ENCODE results near the gene KLHL6.

KLHL6 gene

DNA sequence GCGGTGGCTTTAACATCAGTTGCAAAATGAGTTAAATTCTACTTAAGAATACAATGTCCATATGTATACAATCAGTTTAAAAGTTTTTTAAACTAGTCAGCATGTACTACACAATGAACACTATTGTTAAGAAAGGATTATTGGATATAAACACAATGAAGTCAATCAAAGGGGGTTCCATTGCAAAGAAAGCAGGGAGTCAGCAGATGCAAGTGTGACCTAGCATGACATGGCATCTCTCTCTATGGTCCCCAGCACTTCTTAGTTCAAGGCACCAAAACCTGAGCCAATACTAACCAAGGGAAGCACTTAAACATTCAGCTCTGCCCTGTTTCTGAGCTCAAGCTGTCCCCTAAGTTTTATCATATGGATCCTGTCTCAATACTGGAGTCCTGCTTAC is 17.0 kb downstream of the KLHL6 start:
- H3K36me3 ChIP-seq, result no peaks in the 10 kb centered on the region
- no peaks in the 10 kb centered on the region for H3K9me3 ChIP-seq
- H3K27me3 ChIP-seq, result no peaks in the 10 kb centered on the region
- TF ChIP-seq, protein P1, sequence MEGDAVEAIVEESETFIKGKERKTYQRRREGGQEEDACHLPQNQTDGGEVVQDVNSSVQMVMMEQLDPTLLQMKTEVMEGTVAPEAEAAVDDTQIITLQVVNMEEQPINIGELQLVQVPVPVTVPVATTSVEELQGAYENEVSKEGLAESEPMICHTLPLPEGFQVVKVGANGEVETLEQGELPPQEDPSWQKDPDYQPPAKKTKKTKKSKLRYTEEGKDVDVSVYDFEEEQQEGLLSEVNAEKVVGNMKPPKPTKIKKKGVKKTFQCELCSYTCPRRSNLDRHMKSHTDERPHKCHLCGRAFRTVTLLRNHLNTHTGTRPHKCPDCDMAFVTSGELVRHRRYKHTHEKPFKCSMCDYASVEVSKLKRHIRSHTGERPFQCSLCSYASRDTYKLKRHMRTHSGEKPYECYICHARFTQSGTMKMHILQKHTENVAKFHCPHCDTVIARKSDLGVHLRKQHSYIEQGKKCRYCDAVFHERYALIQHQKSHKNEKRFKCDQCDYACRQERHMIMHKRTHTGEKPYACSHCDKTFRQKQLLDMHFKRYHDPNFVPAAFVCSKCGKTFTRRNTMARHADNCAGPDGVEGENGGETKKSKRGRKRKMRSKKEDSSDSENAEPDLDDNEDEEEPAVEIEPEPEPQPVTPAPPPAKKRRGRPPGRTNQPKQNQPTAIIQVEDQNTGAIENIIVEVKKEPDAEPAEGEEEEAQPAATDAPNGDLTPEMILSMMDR (IDR thresholded peaks at IDR 0.05), result no peak
- peak overlapping the region; percentile 78 for H3K27ac ChIP-seq
- H3K4me3 ChIP-seq (ENCODE audit: low read depth in 1 of 2, low read length in 1 of 2), result no peak overlapping the region
- peaks cover 58 to 64% of the 10 kb centered on the region in 2 experiments for H3K4me1 ChIP-seq (ENCODE audit: control insufficient read depth in 1 of 2, insufficient read depth in 1 of 2, low read depth in 1 of 2, low read length in 1 of 2)

DNA sequence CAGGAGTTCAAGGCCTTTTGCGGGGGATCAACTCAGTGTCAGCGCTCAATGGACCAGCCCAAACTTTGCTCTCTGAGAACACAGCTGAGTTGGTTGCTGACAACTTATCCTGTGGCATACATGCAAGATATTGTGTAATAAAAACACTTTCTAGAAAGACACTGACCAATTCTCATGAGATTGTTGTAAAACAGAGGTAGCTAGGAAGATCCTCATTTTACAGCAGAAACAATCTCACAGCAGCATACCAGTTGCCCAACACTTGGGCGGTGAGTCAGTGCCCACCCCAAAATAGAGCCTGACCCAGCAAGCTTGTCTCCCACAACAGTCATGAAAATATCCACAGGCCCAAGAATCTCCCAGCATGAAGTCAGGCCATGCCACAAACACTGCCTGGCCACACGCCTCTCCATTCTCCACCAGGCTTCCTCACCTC is 18.2 kb downstream of the KLHL6 start:
- Histone ChIP-seq H3K27ac (peak overlapping the region; percentile 78), H3K9me3 (no peaks in the 10 kb centered on the region), H3K4me1 (ENCODE audit: control insufficient read depth in 1 of 2, insufficient read depth in 1 of 2, low read depth in 1 of 2, low read length in 1 of 2) (peaks cover 58 to 67% of the 10 kb centered on the region in 2 experiments), H3K27me3 (no peaks in the 10 kb centered on the region), H3K4me3 (ENCODE audit: low read depth in 1 of 2, low read length in 1 of 2) (no peak overlapping the region), H3K36me3 (no peaks in the 10 kb centered on the region)
- TF ChIP-seq, protein P1 (IDR thresholded peaks at IDR 0.05), result no peak

DNA sequence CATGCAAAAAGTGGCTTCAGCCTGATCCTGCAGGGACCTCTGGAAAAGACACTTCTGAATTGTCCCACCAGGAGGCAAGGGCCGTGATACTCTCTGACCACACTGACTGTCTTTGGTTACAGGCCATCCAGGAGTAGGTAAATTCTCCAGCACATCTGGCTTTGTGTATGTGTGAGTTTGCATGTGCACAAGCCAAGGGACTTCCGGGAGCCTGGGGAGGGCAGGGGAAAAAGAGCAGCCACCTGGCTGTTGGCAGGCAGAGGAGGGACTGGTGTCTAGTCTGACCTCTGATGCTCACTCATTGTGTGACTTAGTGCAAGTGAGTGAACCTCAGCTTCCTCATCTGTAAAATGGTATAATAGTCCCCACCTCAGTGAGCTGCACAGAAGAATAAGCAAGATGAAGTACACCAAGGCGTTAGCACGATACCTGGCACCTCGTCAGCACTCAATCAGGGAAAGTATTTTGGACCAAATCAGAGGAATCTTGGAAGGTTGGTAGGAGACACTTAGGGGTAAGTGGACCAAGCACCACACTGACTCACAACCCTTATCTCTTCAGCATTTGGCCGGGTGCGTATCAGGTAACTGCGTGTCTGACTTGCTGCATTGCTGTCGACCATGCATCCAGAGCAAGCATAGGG is 19.1 kb downstream of the KLHL6 start:
- Histone ChIP-seq H3K27ac (peak overlapping the region; percentile 78), H3K4me1 (ENCODE audit: control insufficient read depth in 1 of 2, insufficient read depth in 1 of 2, low read depth in 1 of 2, low read length in 1 of 2) (peaks cover 51 to 58% of the 10 kb centered on the region in 2 experiments), H3K4me3 (ENCODE audit: low read depth in 1 of 2, low read length in 1 of 2) (no peak overlapping the region)

DNA sequence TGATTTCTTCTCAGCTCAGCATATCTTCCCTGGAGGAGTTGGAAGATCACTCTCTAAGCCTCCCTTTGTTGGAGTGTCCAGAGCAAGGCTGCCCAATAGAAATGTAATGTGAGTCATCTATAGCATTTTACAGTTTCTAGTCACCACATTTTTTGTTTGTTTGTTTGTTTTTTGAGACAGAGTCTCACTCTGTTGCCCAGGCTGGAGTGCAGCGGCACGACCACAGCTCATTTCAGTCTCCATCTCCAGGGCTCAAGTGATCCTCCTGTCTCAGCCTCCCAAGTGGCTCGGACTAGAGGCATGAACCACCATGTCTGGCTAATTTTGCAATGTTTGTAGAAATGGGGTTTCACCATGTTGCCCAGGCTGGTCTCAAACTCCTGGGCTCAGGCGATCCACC is 21.3 kb downstream of the KLHL6 start:
- Histone ChIP-seq H3K9me3 (no peaks in the 10 kb centered on the region), H3K4me3 (ENCODE audit: low read depth in 1 of 2, low read length in 1 of 2) (no peak overlapping the region), H3K27ac (no peak overlapping the region), H3K27me3 (no peaks in the 10 kb centered on the region), H3K4me1 (ENCODE audit: control insufficient read depth in 1 of 2, insufficient read depth in 1 of 2, low read depth in 1 of 2, low read length in 1 of 2) (peaks cover 30 to 37% of the 10 kb centered on the region in 2 experiments), H3K36me3 (no peaks in the 10 kb centered on the region)
- TF ChIP-seq, protein P1 (IDR thresholded peaks at IDR 0.05), result no peak

More for the DNA sequence above, 19.1 kb downstream of the KLHL6 start:
- Histone ChIP-seq H3K27me3 (no peaks in the 10 kb centered on the region), H3K9me3 (no peaks in the 10 kb centered on the region), H3K36me3 (no peaks in the 10 kb centered on the region)
- TF ChIP-seq, protein P1 (IDR thresholded peaks at IDR 0.05), result no peak

DNA sequence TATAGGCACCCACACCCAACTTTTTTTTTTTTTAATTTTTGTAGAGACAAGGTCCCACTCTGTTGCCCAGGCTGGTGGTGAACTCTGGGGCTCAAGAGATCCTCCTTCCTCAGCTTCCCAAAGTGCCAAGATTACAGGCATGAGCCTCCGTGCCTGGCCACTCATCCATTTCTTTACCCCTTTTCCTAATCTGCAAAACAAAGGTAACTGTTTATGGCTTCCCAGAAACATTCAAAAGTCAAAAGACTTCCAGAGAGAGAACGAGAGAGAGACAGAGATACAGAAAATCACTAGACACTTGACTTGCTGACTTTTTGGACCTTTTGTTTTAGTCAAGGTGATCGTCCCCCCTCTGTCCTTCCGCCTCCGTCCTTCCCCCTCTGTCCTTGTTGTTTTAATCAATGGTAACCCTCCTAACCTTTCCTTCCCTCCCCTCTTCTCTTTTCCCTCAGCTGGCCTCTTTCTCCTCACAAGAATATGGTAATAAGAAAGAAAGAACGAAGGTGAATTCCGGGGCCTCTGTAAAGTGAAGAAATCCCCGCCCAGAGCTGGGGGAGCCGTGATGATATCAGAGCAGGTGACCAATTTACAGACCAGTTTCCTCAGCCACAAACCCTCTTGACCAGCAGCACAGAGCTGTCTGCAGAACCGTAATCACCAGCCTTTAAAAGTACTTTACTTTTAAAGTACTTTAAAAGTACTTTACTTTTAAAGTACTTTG is 21.9 kb downstream of the KLHL6 start:
- no peaks in the 10 kb centered on the region for H3K36me3 ChIP-seq
- TF ChIP-seq, protein P1 (IDR thresholded peaks at IDR 0.05), result no peak
- H3K9me3 ChIP-seq, result no peaks in the 10 kb centered on the region
- no peaks in the 10 kb centered on the region for H3K27me3 ChIP-seq
- H3K4me1 ChIP-seq (ENCODE audit: control insufficient read depth in 1 of 2, insufficient read depth in 1 of 2, low read depth in 1 of 2, low read length in 1 of 2), result peaks cover 23 to 30% of the 10 kb centered on the region in 2 experiments
- no peak overlapping the region for H3K4me3 ChIP-seq (ENCODE audit: low read depth in 1 of 2, low read length in 1 of 2)
- H3K27ac ChIP-seq, result no peak overlapping the region

Data from neutrophil (primary cell).